Upper lobe of right lung (tissue), 1 donor: ENCODE results near the gene CLEC20A. TPM values are rescaled to one million over a fixed set of nuclear protein-coding genes. Genes with fewer than 3 reads are reported as not detected.

ENCODE experiments used
- ATAC-seq: fragments of 200-7000 bp; cut with Tn5 transposase; one replicate; pipeline ENCODE4 v1.9.1; 2020; ENCODE audit warnings: mild to moderate bottlenecking, moderate library complexity
- DNase-seq: peaks from one replicate; pipeline ENCODE4 v3.0.0-alpha.2; 2020
- H3K27ac ChIP-seq: fragments of 200-600 bp; one replicate; pipeline ENCODE4 v1.8.0; 2022
- H3K27me3 ChIP-seq: fragments of 200-600 bp; one replicate; pipeline ENCODE4 v1.8.0; 2022; ENCODE audit warnings: mild to moderate bottlenecking
- H3K36me3 ChIP-seq: fragments of 200-600 bp; one replicate; pipeline ENCODE4 v1.8.0; 2022
- H3K4me1 ChIP-seq: fragments of 200-600 bp; one replicate; pipeline ENCODE4 v1.8.0; 2022
- H3K4me3 ChIP-seq: fragments of 200-600 bp; one replicate; pipeline ENCODE4 v1.8.0; 2022; ENCODE audit warnings: mild to moderate bottlenecking
- H3K9me3 ChIP-seq: fragments of 200-600 bp; one replicate; pipeline ENCODE4 v1.8.0; 2022
- CTCF ChIP-seq: fragments of 200-600 bp; IDR thresholded peaks from one replicate; pipeline ENCODE4 v1.8.0; 2022; ENCODE audit warnings: antibody characterized with exemption
- intact Hi-C: fragments of 100-400 bp; cut with DNase I; formaldehyde crosslinking; loops from one replicate; pipeline ENCODE4 v1.11.0; 2022
- total RNA-seq: library from RNA; stranded (reverse); fragmentation: NEBNext Ultra II Directional; extraction: Animal tissue kit (Norgen Biotek cat#: 25700); gene quantifications from one replicate; pipeline ENCODE4 v1.2.1, GENCODE V29; 2021
- donor health status: DM: no; HTN: yes; CAD: no; lungs with severe emphysema.

The CLEC20A gene
- total RNA-seq, 1 donor from 2014 or later, result not detected

- intact Hi-C loops, result no loop called here
- Histone ChIP-seq H3K36me3 (no peaks in the 10 kb centered on the region), H3K9me3 (no peaks in the 10 kb centered on the region), H3K4me1 (peaks cover 12% of the 10 kb centered on the region), H3K27me3 (no peaks in the 10 kb centered on the region), H3K4me3 (no peak overlapping the region), H3K27ac (no peak overlapping the region)
- no peak for TF ChIP-seq CTCF
- ATAC-seq, result no peak
- DNase-seq, result no peak
Measured at GRCh38 chr1:178490967-178491366, 5.8 kb downstream of the CLEC20A start.

DNA sequence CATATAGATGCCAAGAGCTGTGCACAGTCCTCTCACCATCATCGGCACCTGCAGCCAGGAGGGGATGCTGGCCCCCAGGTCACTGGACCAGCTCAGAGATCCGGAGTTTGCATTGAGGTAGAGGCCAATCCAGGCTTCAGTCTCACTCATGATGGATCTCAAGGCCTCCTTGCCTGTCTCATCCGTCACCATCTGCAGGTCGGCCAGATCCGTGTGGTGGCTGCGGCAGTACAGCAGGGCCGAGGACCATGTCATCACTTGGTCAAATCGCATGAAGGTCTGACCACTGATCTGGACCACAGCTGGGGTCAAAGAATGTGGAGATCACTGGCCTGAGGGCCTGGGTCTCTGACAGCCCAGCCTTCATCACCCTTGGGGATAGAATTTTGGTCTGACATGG, 6.6 kb downstream of the CLEC20A start:
- peaks cover 15% of the 10 kb centered on the region for H3K4me1 ChIP-seq
- no peaks in the 10 kb centered on the region for H3K27me3 ChIP-seq
- no peak overlapping the region for H3K4me3 ChIP-seq
- intact Hi-C loops, result no loop called here
- H3K36me3 ChIP-seq, result no peaks in the 10 kb centered on the region
- H3K27ac ChIP-seq, result no peak overlapping the region
- H3K9me3 ChIP-seq, result no peaks in the 10 kb centered on the region
- ATAC-seq, result no peak
- TF ChIP-seq CTCF, result no peak
- no peak for DNase-seq

DNA sequence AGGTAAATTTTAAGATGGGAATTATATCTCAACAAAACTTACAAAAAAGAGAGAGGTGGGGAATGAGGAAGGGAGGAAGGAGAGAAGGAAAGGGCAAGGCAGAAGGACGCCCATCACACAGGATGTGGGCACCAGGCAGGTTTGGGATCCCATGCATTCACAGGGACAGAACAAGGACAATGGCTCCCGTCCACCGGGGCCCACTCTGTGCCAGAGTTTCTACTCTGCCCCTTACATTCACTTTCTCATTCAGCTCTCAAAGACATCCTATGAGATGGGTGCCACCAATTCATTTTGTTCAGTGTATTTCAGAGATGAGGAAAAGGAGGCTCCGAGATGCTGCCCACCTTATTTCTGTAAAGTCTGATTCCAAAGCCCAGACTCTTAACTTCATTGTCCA, 7.4 kb downstream of the CLEC20A start:
- Histone ChIP-seq H3K27me3 (no peaks in the 10 kb centered on the region), H3K9me3 (no peaks in the 10 kb centered on the region), H3K4me3 (no peak overlapping the region), H3K4me1 (peaks cover 15% of the 10 kb centered on the region), H3K36me3 (no peaks in the 10 kb centered on the region), H3K27ac (no peak overlapping the region)
- ATAC-seq (no peak), DNase-seq (no peak)
- no peak for TF ChIP-seq CTCF
- intact Hi-C loops, result no loop called here

- DNase-seq (no peak), ATAC-seq (no peak)
- Histone ChIP-seq H3K27ac (no peak overlapping the region), H3K4me3 (no peak overlapping the region), H3K4me1 (peaks cover 15% of the 10 kb centered on the region), H3K36me3 (no peaks in the 10 kb centered on the region), H3K9me3 (no peaks in the 10 kb centered on the region), H3K27me3 (no peaks in the 10 kb centered on the region)
- intact Hi-C loops, result no loop called here
- no peak for TF ChIP-seq CTCF
Measured at GRCh38 chr1:178488393-178488792, 8.4 kb downstream of the CLEC20A start.

- peak; percentile 31 for ATAC-seq
- intact Hi-C loops, result no loop called here
Measured at GRCh38 chr1:178487070-178487615, 9.6 kb downstream of the CLEC20A start.

More at GRCh38 chr1:178487070-178487615, 9.6 kb downstream of the CLEC20A start:
- Histone ChIP-seq H3K4me1 (peaks cover 15% of the 10 kb centered on the region), H3K27me3 (no peaks in the 10 kb centered on the region), H3K36me3 (no peaks in the 10 kb centered on the region), H3K4me3 (peak overlapping the region; percentile 40), H3K9me3 (no peaks in the 10 kb centered on the region), H3K27ac (no peak overlapping the region)
- no peak for DNase-seq
- no peak for TF ChIP-seq CTCF
